Chondrocyte (in vitro differentiated cells): ENCODE results near the gene RERE. TPM values are rescaled to one million over a fixed set of nuclear protein-coding genes. Genes with fewer than 3 reads are reported as not detected.
A peak's percentile ranks its signal among the peaks of the same experiment; 100 is the strongest.

ENCODE experiments used
- DNase-seq: peaks from one replicate; pipeline ENCODE4 v3.0.0; 2021; ENCODE audit warnings: mixed read lengths, low spot score
- H3K27ac Mint-ChIP-seq: one replicate; pipeline ENCODE4 v1.8.0; 2021; ENCODE audit warnings: mild to moderate bottlenecking, moderate library complexity, mixed read lengths; ENCODE audit not compliant: unreplicated experiment
- H3K27me3 Mint-ChIP-seq: 2 replicates; pipeline ENCODE4 v1.8.0; 2021; ENCODE audit warnings: low read depth, mixed read lengths
- H3K36me3 Mint-ChIP-seq: 2 replicates; pipeline ENCODE4 v1.8.0; 2021; ENCODE audit warnings: low read depth, mixed read lengths
- H3K4me1 Mint-ChIP-seq: 2 replicates; pipeline ENCODE4 v1.8.0; 2021; ENCODE audit warnings: low read depth, mild to moderate bottlenecking, mixed read lengths
- H3K4me3 Mint-ChIP-seq: one replicate; pipeline ENCODE4 v1.8.0; 2021; ENCODE audit warnings: mild to moderate bottlenecking, moderate library complexity, mixed read lengths; ENCODE audit not compliant: unreplicated experiment
- H3K9me3 Mint-ChIP-seq: 2 replicates; pipeline ENCODE4 v1.8.0; 2021; ENCODE audit warnings: low read depth, mixed read lengths
- CTCF ChIP-seq: fragments of 200-600 bp; sonication (generic); IDR thresholded peaks from 2 replicates; pipeline ENCODE4 v1.5.0; 2021; ENCODE audit warnings: antibody characterized with exemption, mild to moderate bottlenecking, moderate library complexity
- total RNA-seq: library from RNA; stranded (reverse); gene quantifications from 3 replicates; pipeline ENCODE4 v1.2.1, GENCODE V29; 2021

RERE gene
- total RNA-seq, 1 donor from 2014 or later, result 64.9 TPM

GRCh38 chr1:8676813-8677212, 140.6 kb downstream of the RERE start:
- peaks cover 2% of the 10 kb centered on the region for H3K9me3 Mint-ChIP-seq
- H3K4me1 Mint-ChIP-seq, result peaks cover 25% of the 10 kb centered on the region
- H3K36me3 Mint-ChIP-seq, result no peaks in the 10 kb centered on the region
- no peaks in the 10 kb centered on the region for H3K27me3 Mint-ChIP-seq
- TF ChIP-seq CTCF, result no peak
- H3K4me3 Mint-ChIP-seq, result no peak overlapping the region
- no peak overlapping the region for H3K27ac Mint-ChIP-seq
- DNase-seq, result no peak

- Mint-ChIP-seq H3K4me1 (peaks cover 32% of the 10 kb centered on the region), H3K4me3 (no peak overlapping the region), H3K36me3 (no peaks in the 10 kb centered on the region), H3K27me3 (no peaks in the 10 kb centered on the region), H3K9me3 (peaks cover 2% of the 10 kb centered on the region), H3K27ac (no peak overlapping the region)
- TF ChIP-seq CTCF, result no peak
- DNase-seq, result no peak
Observed at GRCh38 chr1:8676072-8676471, 141.4 kb downstream of the RERE start.

GRCh38 chr1:8674912-8675311, 142.5 kb downstream of the RERE start:
- H3K4me1 Mint-ChIP-seq, result peaks cover 44% of the 10 kb centered on the region
- peaks cover 2% of the 10 kb centered on the region for H3K9me3 Mint-ChIP-seq
- no peak overlapping the region for H3K4me3 Mint-ChIP-seq
- H3K27me3 Mint-ChIP-seq, result no peaks in the 10 kb centered on the region
- peak overlapping the region; percentile 77 for H3K27ac Mint-ChIP-seq
- no peak for TF ChIP-seq CTCF
- no peak for DNase-seq
- no peaks in the 10 kb centered on the region for H3K36me3 Mint-ChIP-seq

GRCh38 chr1:8674481-8674880, 143.0 kb downstream of the RERE start:
- Mint-ChIP-seq H3K36me3 (no peaks in the 10 kb centered on the region), H3K4me3 (no peak overlapping the region), H3K27me3 (no peaks in the 10 kb centered on the region), H3K4me1 (peaks cover 48% of the 10 kb centered on the region), H3K9me3 (peaks cover 2% of the 10 kb centered on the region), H3K27ac (peak overlapping the region; percentile 77)
- no peak for TF ChIP-seq CTCF
- no peak for DNase-seq

- H3K27me3 Mint-ChIP-seq, result no peaks in the 10 kb centered on the region
- no peaks in the 10 kb centered on the region for H3K9me3 Mint-ChIP-seq
- H3K4me1 Mint-ChIP-seq, result peaks cover 58% of the 10 kb centered on the region
- H3K4me3 Mint-ChIP-seq, result no peak overlapping the region
- H3K27ac Mint-ChIP-seq, result no peak overlapping the region
- DNase-seq, result no peak
- peak; percentile 93 for TF ChIP-seq CTCF
- no peaks in the 10 kb centered on the region for H3K36me3 Mint-ChIP-seq
Observed at GRCh38 chr1:8671306-8671917, 146.0 kb downstream of the RERE start.
